GM12874 (cell line): Measurements from ENCODE around the gene CHRM4.

Experiments
- CTCF ChIP-seq: IDR thresholded peaks from 2 replicates; pipeline ENCODE4 v1.5.1; 2011; ENCODE audit warnings: low read depth, mild to moderate bottlenecking, control low read depth, low read length, moderate library complexity; ENCODE audit not compliant: insufficient read depth

Gene CHRM4

DNA sequence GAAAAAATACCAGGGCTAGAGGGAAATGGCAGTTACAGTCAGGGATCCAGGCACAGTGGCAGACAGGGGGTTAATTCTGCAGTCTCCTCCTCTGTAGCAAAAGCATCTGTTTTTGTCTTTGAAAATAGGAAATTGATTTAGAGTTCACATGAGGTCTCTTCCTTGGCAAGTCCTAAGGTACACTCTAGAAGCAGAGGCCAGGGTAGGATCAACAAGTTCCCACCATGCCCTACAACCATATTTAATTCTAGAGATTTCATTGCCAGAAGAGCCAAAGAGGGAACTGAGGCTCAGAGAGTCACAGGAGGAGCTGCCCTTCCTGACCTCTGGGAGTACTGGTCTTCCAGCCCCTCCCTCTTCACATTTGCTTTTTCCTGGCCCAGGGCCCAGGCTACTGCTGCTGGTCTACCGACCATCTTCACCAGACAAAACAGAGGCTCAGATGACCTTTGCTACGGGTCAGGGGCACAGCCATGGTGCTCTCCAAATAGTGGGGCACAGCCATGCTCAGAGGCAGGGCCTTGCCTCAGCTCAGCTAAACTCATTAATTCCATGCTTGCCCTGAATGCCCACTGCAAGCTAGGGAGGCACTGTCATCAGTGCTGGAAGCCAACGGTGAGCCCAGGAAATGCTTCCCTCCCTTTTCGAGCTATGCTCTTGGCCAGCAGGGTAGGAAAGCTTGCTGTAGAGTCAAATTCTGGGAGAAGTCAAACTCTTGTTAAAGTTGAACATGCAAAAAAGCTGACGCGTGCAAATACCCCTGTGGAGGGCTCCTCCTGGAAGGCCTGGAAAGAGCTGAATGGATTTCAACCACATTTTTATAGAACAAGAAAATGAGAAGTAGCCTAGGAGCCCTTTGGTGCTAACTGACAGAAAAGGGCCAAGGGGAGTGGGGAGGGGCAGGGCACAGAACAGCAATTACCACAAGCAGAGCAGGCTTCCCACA lies 11.7 kb upstream of the CHRM4 start:
- no peak for TF ChIP-seq CTCF

- TF ChIP-seq CTCF: no peak
These were observed 6.0 kb upstream of the CHRM4 start for GRCh38 chr11:46397526-46397925.

GRCh38 chr11:46393759-46394158 lies 2.2 kb upstream of the CHRM4 start:
- no peak for TF ChIP-seq CTCF

GRCh38 chr11:46393231-46393616 lies 1.6 kb upstream of the CHRM4 start:
- TF ChIP-seq CTCF: no peak

DNA sequence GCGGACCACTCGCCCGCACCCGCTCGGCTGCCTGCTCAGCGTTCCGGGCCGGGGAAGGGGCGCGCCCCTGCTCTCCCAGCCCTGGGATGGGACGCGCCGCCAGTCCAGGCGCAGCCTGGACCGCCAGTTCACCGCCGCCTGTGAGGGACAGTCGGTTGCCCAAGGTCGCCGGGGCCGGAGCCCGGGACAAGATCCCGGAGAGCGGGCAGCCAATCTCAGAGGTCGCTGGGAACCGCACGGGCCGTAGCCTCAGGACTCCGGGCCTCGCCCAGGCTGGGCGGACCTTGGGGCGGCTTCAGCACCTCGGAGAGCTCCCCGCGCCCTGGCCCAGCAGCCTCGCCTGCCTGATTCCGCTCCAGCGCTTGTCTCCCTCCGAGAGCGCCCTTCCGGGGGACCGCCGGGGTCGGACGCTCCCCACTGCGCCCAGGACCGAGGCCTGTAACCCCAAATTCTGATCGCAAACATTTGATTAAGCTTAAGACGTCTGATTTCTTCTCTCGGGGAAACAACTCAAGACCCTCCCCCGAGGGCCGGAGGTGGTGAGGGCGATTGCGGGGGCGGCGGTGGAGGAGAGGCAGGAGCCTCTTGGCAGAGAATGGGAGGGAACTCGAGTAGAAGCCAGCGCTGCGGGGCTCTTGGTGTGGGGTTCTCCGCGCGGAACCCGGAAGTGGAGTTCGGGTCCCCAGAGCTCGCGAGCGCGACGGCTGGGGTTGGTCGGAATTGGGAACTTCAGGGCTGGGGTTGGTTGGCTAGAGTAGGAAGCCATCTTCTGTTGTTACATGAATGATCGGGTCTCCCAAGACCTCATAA lies 1.1 kb upstream of the CHRM4 start:
- TF ChIP-seq CTCF: no peak

GRCh38 chr11:46391186-46391577 lies 394 bp downstream of the CHRM4 start:
- TF ChIP-seq CTCF: no peak

DNA sequence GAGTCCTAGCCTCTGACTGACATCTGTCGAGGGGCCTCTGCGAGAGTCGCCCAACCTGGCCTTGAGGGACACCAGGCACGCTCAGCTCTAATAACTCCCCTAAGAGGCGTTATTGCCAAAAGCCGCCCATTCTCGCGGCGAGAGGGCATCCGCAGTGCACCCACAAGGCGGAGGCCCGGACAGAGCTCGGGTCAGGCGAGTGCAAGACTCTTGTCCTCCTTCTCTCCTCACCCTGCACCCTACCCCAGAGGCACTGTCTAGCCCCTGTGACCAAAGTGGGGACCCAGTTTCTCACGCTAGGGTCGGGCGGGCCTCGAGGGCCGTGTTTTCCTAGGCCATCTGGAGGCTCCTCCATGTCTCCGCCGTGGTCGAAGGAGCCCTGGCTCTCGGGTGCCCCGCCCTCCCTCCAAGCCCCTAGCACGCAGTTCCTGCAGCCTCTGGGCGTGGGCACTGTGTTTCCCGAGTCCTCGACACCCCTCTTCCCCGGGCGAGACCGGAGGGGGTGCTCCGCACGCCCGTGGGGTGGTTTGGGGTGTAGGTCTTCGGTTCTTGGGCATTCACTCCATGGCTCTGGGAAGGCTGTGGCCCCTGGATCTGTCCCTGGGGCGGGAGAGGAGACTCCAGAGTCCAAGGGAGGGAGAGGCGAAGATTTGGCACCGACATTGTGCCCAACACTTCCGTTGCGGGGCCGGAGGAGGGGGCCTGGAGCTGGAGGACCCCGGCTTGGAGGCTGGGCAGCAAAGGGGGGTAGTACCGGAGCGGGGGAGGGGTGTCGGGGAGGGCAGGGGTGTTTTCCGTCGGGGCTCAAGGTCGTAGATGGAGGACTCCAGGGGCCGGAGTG lies 1.0 kb downstream of the CHRM4 start:
- TF ChIP-seq CTCF: no peak
